ENCODE measurements around the gene ALDH3A1.
A peak's percentile ranks its signal among the peaks of the same experiment; 100 is the strongest.

The ALDH3A1 gene

DNA sequence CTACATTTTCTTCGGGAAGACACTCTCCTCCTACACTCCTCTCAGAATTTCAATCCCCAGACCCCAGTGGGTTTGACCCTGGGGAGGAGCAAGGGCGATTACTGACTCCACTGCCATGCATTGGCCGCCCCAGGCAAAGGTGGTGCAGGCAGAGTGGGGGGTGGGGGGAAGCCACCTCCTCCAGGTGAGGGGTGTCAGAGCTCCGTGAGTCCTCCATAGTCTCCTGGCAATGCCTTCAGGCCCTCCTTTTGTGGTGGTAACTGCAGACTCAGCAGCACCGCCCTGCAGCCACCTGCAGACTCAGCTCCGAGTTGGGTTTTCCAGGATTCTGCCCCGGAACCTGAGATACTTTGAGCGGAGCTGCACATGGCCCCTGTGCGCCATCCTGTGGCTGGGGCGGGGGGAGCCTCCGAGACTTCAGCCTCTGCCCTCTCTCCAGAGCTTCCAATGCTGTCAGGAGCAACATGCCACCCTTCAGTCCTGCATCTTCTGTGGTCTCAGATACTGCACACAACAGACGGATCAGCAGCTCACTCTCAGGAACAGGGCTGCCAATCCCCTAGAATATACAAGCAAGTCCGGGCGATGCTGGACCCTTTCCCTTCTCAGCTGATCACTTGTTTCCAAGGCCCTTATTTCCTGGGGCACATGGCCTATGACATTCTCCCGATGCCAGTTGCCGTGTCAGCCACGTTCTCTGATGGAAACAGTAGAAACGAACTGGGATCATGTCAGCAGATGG lies 29.3 kb downstream of the ALDH3A1 start:
- no peak for DNase-seq

- no peak for DNase-seq
Measured at GRCh38 chr17:19718041-19718612, 30.0 kb downstream of the ALDH3A1 start.

GRCh38 chr17:19717411-19717908 lies 30.6 kb downstream of the ALDH3A1 start:
- DNase-seq, result no peak

DNA sequence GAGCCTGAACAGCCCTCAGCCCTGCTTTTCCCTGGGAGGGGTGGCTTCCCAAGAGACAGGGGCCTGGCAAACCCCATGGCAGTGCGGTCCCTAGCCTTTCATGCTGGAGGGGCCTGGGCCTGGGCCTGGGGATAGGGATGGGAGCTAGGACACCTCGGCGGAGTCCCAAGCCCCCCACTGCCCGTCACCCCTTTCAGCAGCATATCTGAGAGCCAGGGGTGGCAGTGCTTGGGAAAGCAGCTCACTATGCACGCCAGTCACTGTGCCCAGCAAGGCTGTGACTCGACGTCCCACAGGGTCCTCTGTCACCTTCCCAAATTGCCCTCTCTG lies 31.1 kb downstream of the ALDH3A1 start:
- no peak for DNase-seq

DNA sequence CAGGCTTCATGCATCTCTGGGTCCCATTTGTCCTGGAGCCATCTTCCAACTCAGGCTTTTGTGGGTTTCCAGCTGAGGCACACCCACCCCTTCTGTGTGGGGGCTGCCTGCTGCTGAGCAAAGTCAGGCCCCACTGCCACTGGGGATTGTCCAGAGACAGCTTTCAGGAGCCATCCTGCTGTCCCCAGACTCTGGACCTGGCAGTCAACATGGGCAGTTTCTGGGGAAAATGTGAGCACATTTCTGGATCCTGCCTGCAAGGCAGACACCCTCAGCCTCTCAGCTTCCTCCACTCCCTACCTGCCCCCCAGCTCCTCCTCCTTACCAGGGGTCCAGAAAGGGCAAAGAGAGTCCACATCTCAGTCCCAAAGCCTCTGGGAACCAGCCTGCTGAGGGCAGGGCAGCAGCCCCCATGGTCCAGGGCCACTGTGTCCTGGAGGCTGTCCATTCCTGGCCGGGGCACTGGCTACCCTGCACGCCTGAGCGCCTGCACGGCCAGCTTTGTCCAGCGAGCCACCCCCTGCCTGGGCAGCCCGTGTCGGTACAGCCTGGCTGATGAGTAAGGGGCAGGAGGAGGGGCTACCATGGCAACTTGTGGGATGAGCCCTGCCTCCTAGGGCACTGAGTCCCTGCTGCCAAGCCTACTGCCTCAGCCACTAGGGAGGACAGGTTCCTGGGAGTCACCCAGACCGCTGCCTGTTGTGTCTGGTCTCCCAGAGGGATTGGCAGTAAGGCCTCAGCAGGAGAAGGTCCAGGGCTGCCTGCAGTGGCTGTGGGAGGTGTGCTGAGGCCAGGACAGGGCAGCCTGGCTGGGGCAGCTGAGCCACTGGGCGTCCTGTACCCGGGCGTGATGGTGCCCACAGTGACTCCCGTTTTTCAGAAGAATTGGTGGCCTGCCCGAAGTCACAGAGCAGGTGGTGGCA lies 31.7 kb downstream of the ALDH3A1 start, which contains the start of gene SLC47A2:
TSS of gene SLC47A2 (minus strand) at position 477 of the 923 bp plus-strand sequence. CDS start at position 448, 29 bp downstream.
- peak; percentile 72 for DNase-seq

- no peak for DNase-seq
Measured at GRCh38 chr17:19714542-19715411, 33.3 kb downstream of the ALDH3A1 start.

GRCh38 chr17:19713901-19714361 lies 34.2 kb downstream of the ALDH3A1 start:
- DNase-seq, result no peak

DNA sequence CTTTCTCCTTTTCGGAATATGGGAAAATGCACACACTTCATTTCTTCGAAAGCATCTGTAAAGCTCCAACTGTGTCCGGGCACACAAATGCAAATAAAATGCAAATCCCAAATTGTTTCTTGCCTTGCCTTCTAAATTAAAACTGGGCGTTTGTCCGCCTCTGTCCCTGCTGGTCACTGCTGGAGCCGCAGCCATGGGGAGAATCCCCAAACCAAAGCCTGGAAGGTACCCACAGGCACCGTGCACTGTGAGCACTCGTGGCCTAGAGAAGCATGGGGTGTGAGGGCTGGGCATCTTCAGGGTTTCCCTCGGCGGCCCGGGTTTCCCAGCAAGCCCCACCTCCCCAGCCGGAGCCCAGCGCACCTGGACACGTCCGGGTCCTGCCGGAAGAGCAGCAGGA lies 34.6 kb downstream of the ALDH3A1 start:
- DNase-seq, result no peak

GRCh38 chr17:19712436-19713004 lies 35.6 kb downstream of the ALDH3A1 start:
- no peak for DNase-seq

- DNase-seq, result no peak
Measured at GRCh38 chr17:19709841-19710240, 38.3 kb downstream of the ALDH3A1 start.

DNA sequence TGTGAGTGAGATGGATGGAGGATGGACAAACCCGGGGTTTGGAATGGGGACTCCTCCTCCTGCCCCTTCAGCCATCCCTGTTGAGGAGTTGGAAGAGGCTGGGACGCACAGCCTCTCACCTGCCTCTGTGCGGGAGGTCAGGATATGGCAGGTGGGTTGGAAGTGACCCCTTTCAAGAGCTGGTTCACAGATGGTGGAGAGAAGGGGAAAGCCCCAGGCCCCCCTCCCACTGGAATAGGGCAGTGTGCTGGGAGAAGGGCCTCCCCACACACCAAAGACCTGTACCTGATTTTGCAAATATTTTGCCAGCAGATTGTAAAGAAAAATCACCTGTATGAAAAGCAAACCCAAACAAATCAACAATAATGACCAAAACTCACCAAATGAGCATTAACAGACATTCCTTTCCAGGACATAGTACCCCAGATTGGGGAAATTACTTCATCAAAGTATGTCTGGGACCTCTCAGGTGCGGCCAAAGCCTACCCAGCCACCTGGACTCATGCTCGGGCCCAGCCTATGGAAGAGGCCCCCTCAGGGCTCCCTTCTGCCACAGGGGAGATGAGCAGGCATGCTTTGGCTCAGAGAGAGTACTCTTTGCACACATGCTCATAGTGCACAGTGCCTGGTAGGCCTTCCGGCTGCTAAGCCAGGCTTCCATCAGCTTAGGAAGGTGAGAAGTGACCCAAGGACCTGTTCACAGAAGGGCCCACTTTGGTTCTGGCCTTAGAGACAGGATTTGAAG lies 39.5 kb downstream of the ALDH3A1 start:
- no peak for DNase-seq

DNA sequence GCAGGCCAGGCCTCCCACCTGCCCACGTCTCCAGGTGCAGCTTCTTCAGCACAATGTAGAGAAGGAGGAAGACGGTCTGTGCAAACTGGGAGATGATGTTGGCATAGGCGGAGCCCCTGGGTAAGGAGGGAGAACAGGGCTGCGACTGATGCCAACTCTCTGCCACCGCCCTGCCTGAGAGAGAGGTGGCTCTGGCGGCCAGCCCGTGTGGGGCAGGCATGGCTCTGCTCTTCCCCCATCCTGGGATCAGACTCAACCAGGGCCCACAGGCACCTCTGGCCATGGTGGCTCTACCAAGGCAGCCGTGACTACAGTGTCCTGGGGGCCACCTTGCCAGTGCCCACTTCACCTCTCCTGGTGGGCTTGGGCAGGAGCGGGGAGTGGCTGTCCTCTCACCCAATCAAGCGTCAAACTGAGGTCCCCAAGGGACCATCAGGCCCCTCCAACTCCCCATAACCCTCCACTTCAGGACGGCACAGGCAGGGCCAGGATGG lies 40.3 kb downstream of the ALDH3A1 start:
- no peak for DNase-seq

DNA sequence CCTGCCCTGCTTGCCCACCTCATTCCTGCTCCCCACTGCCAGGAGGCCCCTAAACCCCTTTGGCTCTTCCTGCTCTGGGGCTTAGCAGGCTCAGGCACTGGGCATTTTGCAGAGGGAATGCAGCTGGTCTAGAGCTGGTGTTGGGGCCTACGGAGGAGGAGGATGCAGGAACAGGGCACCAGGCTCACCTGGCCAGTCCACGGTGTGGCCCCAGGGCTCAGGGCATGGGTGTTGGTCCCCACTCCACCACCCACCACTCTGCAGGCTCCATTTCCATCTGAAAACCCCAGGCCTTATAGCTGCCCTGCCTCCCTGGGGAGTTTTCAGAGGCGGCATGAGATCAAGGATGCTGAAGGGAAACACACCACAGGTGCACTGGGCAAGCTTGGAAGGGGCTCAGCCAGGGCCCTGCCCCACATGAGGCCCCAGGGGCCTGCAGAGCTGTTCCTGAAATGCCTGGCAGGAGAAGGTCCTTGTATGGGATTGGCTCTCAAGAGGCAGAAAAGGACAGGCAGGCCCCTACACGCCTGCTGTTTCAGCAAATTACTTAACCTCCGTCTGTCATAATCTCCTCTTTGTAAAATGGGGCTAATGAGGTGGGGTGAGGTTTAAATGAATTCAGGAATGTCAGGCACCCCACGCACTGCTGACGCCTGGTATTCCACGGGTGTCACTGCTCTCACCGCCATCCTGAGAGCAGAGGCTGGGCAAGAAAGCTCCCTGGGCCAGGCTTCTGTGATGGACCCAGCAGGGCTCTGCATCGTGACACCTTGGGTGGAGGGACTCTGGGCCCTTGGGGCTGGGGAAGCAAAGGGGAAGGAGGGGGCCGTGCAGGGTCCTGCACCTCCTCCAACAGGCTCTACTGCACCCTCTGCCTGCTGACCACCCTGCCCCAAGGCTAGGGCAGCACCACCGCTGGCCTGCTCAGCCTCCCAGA lies 41.0 kb downstream of the ALDH3A1 start:
- no peak for DNase-seq

GRCh38 chr17:19705771-19706770 lies 42.0 kb downstream of the ALDH3A1 start:
- DNase-seq, result no peak

DNA sequence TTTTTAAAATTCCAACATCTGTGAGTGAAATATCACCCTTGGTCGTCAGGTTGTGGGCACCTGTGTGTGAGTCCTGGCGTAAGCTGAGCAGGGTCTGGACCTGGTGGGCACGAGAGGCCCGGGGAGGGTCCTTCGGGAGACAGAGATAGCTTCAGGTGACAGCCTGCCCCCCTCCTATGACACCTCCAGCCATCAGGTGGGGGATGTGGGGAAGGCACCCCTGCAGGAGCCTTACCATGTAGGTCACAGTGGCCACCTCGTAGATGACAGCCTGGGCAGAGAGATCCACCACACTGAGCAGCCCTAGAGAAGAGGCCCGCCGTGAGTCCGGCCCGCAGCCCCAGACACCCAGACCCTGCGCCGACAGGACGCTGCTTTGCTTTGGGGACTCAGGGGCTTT lies 42.9 kb downstream of the ALDH3A1 start:
- DNase-seq, result no peak

GRCh38 chr17:19703828-19704613 lies 44.1 kb downstream of the ALDH3A1 start:
- DNase-seq, result no peak

DNA sequence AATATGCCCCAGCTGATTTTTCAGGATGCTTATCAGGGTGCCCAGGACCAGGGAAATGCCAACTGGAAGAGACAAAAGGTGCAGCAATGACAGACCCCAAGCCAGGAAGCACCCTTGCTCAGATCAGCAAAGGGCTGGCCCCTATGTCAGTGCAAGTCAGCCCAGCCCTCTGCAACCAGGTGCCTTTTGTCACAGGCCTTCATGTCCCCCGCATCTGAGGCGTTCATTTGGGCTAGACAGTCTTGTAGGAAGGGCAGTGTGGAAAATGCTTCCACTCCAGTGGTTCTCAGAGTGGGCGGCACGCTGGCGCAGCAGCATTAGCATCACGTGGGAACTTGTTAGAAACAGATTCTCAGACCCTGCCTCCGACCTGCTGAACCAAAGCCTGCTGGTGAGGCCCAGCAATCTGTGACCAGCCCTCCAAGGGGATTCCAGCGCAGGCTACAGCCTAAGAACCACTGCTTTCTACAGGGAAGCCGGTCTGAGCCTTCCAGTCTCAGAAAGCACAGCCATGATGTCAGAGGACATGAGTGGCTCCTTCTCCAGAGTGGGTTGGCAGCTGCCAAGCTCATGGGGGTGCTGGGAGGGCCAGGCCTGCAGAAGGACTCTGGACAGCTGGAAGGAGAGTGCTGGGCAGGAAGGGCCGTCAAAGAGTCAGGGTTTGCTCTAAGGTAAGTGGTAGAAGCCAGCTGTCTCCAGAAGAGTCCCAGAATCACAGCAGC lies 44.8 kb downstream of the ALDH3A1 start:
- DNase-seq, result no peak

Measured in kidney glomerular epithelial cell (primary cell).